SK-N-SH treated with all-trans-retinoic acid at 6 μM for 48 hours (cell line): ENCODE results near the gene KRT83.

Experiments
- ARNTL ChIP-seq: fragments of 450-650 bp; formaldehyde crosslinking; IDR thresholded peaks from 2 replicates; pipeline ENCODE4 v1.5.0; 2020; ENCODE audit warnings: low read depth, mild to moderate bottlenecking, moderate library complexity, borderline replicate concordance
- CSDC2 ChIP-seq: fragments of 250-450 bp; sonication (Bioruptor Pico); IDR thresholded peaks from 2 replicates; pipeline ENCODE4 v1.5.0; 2020; ENCODE audit warnings: mild to moderate bottlenecking, moderate library complexity
- ESRRG ChIP-seq: fragments of 250-450 bp; sonication (Bioruptor Pico); IDR thresholded peaks from 2 replicates; pipeline ENCODE4 v1.6.1; 2021; ENCODE audit warnings: mild to moderate bottlenecking
- GLIS3 ChIP-seq: fragments of 250-450 bp; sonication (Bioruptor Pico); IDR thresholded peaks from 2 replicates; pipeline ENCODE4 v1.5.0; 2020; ENCODE audit warnings: mild to moderate bottlenecking, moderate library complexity
- ISL1 ChIP-seq: fragments of 250-450 bp; sonication (Bioruptor Pico); IDR thresholded peaks from 2 replicates; pipeline ENCODE4 v2.1.2; 2022; ENCODE audit warnings: mild to moderate bottlenecking, moderate library complexity
- PATZ1 ChIP-seq: fragments of 250-450 bp; sonication (Bioruptor Pico); IDR thresholded peaks from 2 replicates; pipeline ENCODE4 v1.8.0; 2020; ENCODE audit warnings: mild to moderate bottlenecking, moderate library complexity, borderline replicate concordance
- PPARA ChIP-seq: fragments of 250-450 bp; sonication (Bioruptor Pico); IDR thresholded peaks from 2 replicates; pipeline ENCODE4 v1.5.0; 2020; ENCODE audit warnings: mild to moderate bottlenecking, borderline replicate concordance
- RARB ChIP-seq: fragments of 250-450 bp; sonication (Bioruptor Pico); IDR thresholded peaks from 2 replicates; pipeline ENCODE4 v1.8.0; 2021; ENCODE audit warnings: mild to moderate bottlenecking, moderate library complexity
- TCF4 ChIP-seq: fragments of 250-450 bp; sonication (Bioruptor Pico); IDR thresholded peaks from 2 replicates; pipeline ENCODE4 v1.8.0; 2021; ENCODE audit warnings: mild to moderate bottlenecking, moderate library complexity, borderline replicate concordance
- ZFP3 ChIP-seq: fragments of 250-450 bp; sonication (Bioruptor Pico); IDR thresholded peaks from 2 replicates; pipeline ENCODE4 v1.5.0; 2020; ENCODE audit warnings: mild to moderate bottlenecking, moderate library complexity
- ZFP30 ChIP-seq: fragments of 450-650 bp; formaldehyde crosslinking; IDR thresholded peaks from 2 replicates; pipeline ENCODE4 v1.5.0; 2022; ENCODE audit warnings: mild to moderate bottlenecking, moderate library complexity
- ZNF565 ChIP-seq: fragments of 450-650 bp; formaldehyde crosslinking; conservative IDR thresholded peaks from 2 replicates; pipeline ENCODE4 v1.5.0; 2020; ENCODE audit warnings: low read depth, mild to moderate bottlenecking, moderate library complexity

DNA sequence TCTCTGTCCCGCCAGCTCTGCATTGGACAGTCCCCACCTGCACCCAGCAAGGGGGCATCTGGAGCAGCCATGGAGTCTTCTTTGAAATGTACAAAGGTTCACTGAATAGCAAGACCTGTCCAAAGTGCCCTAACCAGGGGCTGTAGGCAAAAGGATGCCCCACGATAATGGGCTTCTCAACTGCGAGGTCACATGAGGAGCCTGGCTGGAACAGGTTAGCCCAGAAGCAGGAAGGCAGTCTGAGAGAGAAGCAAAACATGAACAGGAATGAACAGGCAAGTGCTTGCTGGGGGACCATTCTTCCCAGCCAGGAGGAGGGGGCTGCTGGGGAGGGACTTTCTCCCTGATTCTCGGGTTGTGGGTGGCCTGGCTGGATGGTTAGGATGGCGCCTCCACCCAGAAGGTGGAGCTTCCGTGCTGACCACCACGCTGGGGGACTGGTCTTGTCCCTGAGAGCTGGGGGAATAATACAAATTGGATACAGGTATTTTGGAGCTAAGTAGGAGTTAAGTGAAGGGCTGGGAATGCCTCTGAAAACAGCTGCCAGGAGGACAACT, 39.0 kb upstream of the KRT83 start:
- TF ChIP-seq TCF4 (no peak), GLIS3 (no peak), ISL1 (no peak), ZNF565 (no peak), PATZ1 (no peak), PPARA (CRISPR knock-in tag) (no peak), ZFP3 (CRISPR knock-in tag) (no peak), RARB (no peak), ZFP30 (CRISPR knock-in tag) (no peak), ESRRG (no peak), CSDC2 (CRISPR knock-in tag) (no peak), ARNTL (CRISPR knock-in tag) (no peak)
